HCT116 (cell line): ENCODE data around the gene ETV7. TPM values are rescaled to one million over a fixed set of nuclear protein-coding genes. Genes with fewer than 3 reads are reported as not detected.

Experiments used
- ATAC-seq: fragments of 200-7000 bp; cut with Tn5 transposase; 2 replicates; pipeline ENCODE4 v1.9.1; 2020; ENCODE audit warnings: mild to moderate bottlenecking, moderate library complexity
- BruUV-seq: library from RNA; stranded (reverse); fragments of 400-500 nt; replicated peaks from 2 replicates; lab custom pipeline; 2021; lab: Mats Ljungman, UMichigan
- CTCF ChIA-PET: fragments of 300-600 bp; sonication (Branson Sonifier 250); formaldehyde crosslinking; loops from one replicate; lab custom pipeline; 2021; ENCODE audit warnings: antibody characterized with exemption; lab: Charles Lee
- POLR2A ChIA-PET: fragments of 300-600, 350-600 bp; sonication (Branson Sonifier 250); formaldehyde crosslinking; loops from one replicate; lab custom pipeline; 2021; ENCODE audit warnings: antibody characterized with exemption; lab: Charles Lee
- RAD21 ChIA-PET, 2 experiments: fragments of 300-600 bp; sonication (Branson Sonifier 250); formaldehyde crosslinking; loops; one replicate each; lab custom pipeline; 2023; ENCODE audit warnings: low total read pairs in 2 of 2; ENCODE audit not compliant: uncharacterized antibody in 2 of 2, unreplicated experiment in 2 of 2, low non-redundant PET in 1 of 2; lab: Charles Lee
- DNase-seq: peaks from one replicate; pipeline ENCODE4 v3.0.0-alpha.2; 2010; ENCODE audit warnings: low read depth, low spot score
- H2AFZ ChIP-seq: fragments of 200-600 bp; shearing (Covaris generic), sonication (generic); 2 replicates; pipeline ENCODE4 v1.6.1; 2017; ENCODE audit warnings: low read depth, mixed run types, mixed read lengths, antibody characterized with exemption, low read length; ENCODE audit not compliant: poor library complexity, severe bottlenecking
- H3K27ac ChIP-seq: 2 replicates; pipeline ENCODE4 v1.5.1; 2012; ENCODE audit warnings: low read depth, low read length
- H3K27me3 ChIP-seq: fragments of 200-600 bp; sonication (generic); 2 replicates; pipeline ENCODE4 v1.6.1; 2016; ENCODE audit warnings: mixed run types, low read length, mixed read lengths; ENCODE audit not compliant: insufficient read depth
- H3K36me3 ChIP-seq, 2 experiments: fragments of 200-500 bp in 1 of 2; fragments of 200-600 bp in 1 of 2; sonication (Bioruptor generic) in 1 of 2; sonication (generic) in 1 of 2; 2 replicates each; pipeline versions ENCODE4 v1.5.1 to v1.6.1; 2014 to 2016; ENCODE audit warnings: low read length in 2 of 2, inconsistent platforms in 1 of 2, mixed read lengths in 1 of 2, mixed run types in 1 of 2; ENCODE audit not compliant: insufficient read depth in 2 of 2, control insufficient read depth in 1 of 2
- H3K4me1 ChIP-seq, 2 experiments: fragments of 200-600 bp in 1 of 2; sonication (generic) in 1 of 2; 2 replicates each; pipeline versions ENCODE4 v1.5.1 to v1.6.1; 2012 to 2017; ENCODE audit warnings: low read length in 2 of 2, inconsistent platforms in 1 of 2, mild to moderate bottlenecking in 1 of 2, mixed read lengths in 1 of 2, mixed run types in 1 of 2, moderate library complexity in 1 of 2; ENCODE audit not compliant: insufficient read depth in 2 of 2, control insufficient read depth in 1 of 2
- H3K4me2 ChIP-seq: fragments of 200-600 bp; sonication (generic); 2 replicates; pipeline ENCODE4 v1.6.1; 2017; ENCODE audit warnings: mixed run types, low read length, mixed read lengths
- H3K4me3 ChIP-seq, 2 experiments: fragments of 200-600 bp in 1 of 2; sonication (generic) in 1 of 2; replicated peaks in 1 of 2; 2 replicates each; pipeline ENCODE4 v1.5.1; 2011 to 2016; ENCODE audit warnings: low read length in 2 of 2, control low read depth in 1 of 2, low read depth in 1 of 2, mild to moderate bottlenecking in 1 of 2, mixed read lengths in 1 of 2, mixed run types in 1 of 2
- H3K79me2 ChIP-seq: fragments of 200-600 bp; sonication (generic); 2 replicates; pipeline ENCODE4 v1.6.1; 2017; ENCODE audit warnings: mild to moderate bottlenecking, mixed run types, low read length, moderate library complexity, mixed read lengths; ENCODE audit not compliant: insufficient read depth
- H3K9ac ChIP-seq: fragments of 200-600 bp; sonication (generic); 2 replicates; pipeline ENCODE4 v1.6.1; 2016; ENCODE audit warnings: low read length, mixed read lengths
- H3K9me2 ChIP-seq: fragments of 200-600 bp; sonication (generic), shearing (Covaris generic); 2 replicates; pipeline ENCODE4 v1.6.1; 2017; ENCODE audit warnings: mixed run types, mild to moderate bottlenecking, moderate library complexity; ENCODE audit not compliant: insufficient read depth
- H3K9me3 ChIP-seq, 2 experiments: fragments of 200-500 bp in 1 of 2; fragments of 200-600 bp in 1 of 2; sonication (Bioruptor generic) in 1 of 2; sonication (generic) in 1 of 2; 2 replicates each; pipeline ENCODE4 v1.6.1; 2014 to 2017; ENCODE audit warnings: low read length in 2 of 2, mixed read lengths in 2 of 2, inconsistent platforms in 1 of 2, low read depth in 1 of 2, mild to moderate bottlenecking in 1 of 2, mixed run types in 1 of 2, moderate library complexity in 1 of 2; ENCODE audit not compliant: control insufficient read depth in 1 of 2, insufficient read depth in 1 of 2
- H4K20me1 ChIP-seq: fragments of 200-600 bp; sonication (generic), shearing (Covaris generic); 2 replicates; pipeline ENCODE4 v1.6.1; 2017; ENCODE audit warnings: mixed run types, mild to moderate bottlenecking, moderate library complexity; ENCODE audit not compliant: insufficient read depth
- CBX3 ChIP-seq: IDR thresholded peaks from 2 replicates; pipeline ENCODE4 v1.6.1; 2012; ENCODE audit warnings: low read depth
- CTCF ChIP-seq, 3 experiments: fragments of 200-600 bp in 1 of 3; sonication (generic) in 1 of 3; IDR thresholded peaks in 2 of 3; conservative IDR thresholded peaks in 1 of 3; 2 replicates each; pipeline ENCODE4 v1.5.1; 2012 to 2017; ENCODE audit warnings: low read depth in 2 of 3, low read length in 2 of 3, antibody characterized with exemption in 1 of 3, borderline replicate concordance in 1 of 3, control low read depth in 1 of 3, mild to moderate bottlenecking in 1 of 3, mixed read lengths in 1 of 3, mixed run types in 1 of 3, moderate library complexity in 1 of 3; ENCODE audit not compliant: insufficient read depth in 1 of 3
- ELF1 ChIP-seq: IDR thresholded peaks from 2 replicates; pipeline ENCODE4 v1.6.1; 2012; ENCODE audit warnings: low read depth, borderline replicate concordance
- JUND ChIP-seq: IDR thresholded peaks from 2 replicates; pipeline ENCODE4 v1.6.1; 2012
- POLR2A ChIP-seq: IDR thresholded peaks from 2 replicates; pipeline ENCODE4 v1.7.0; 2011; ENCODE audit warnings: borderline replicate concordance; ENCODE audit not compliant: insufficient read depth, insufficient read length; ENCODE audit errors: extremely low read depth
- RAD21 ChIP-seq: IDR thresholded peaks from 2 replicates; pipeline ENCODE4 v1.6.1; 2012; ENCODE audit warnings: low read depth, mild to moderate bottlenecking
- SP1 ChIP-seq: IDR thresholded peaks from 2 replicates; pipeline ENCODE4 v1.6.1; 2012; ENCODE audit warnings: low read depth
- SRF ChIP-seq: IDR thresholded peaks from 2 replicates; pipeline ENCODE4 v1.6.1; 2012; ENCODE audit warnings: low read depth
- TCF7L2 ChIP-seq: IDR thresholded peaks from 2 replicates; pipeline ENCODE4 v1.7.0; 2011; ENCODE audit warnings: borderline replicate concordance, inconsistent platforms; ENCODE audit not compliant: insufficient read depth, insufficient read length; ENCODE audit errors: extremely low read depth
- ZNF274 ChIP-seq: fragments of 200-500 bp; sonication (Bioruptor generic); IDR thresholded peaks from 2 replicates; pipeline ENCODE4 v1.6.1; 2014; ENCODE audit warnings: mild to moderate bottlenecking, low read depth, low read length, inconsistent platforms
- intact Hi-C: fragments of 100-400 bp; cut with micrococcal nuclease; formaldehyde crosslinking; loops from 2 replicates; pipeline ENCODE4 v1.10.0; 2022
- total RNA-seq: library from RNA; stranded (reverse); gene quantifications from one replicate; pipeline ENCODE4 v1.2.1, GENCODE V29; 2021; ENCODE audit not compliant: unreplicated experiment
- TF ChIP-seq, protein P1 (sequence below): IDR thresholded peaks from 2 replicates; pipeline ENCODE4 v1.6.1; 2012
- TF ChIP-seq, protein P2 (sequence below): IDR thresholded peaks from 2 replicates; pipeline ENCODE4 v1.6.1; 2012; ENCODE audit warnings: low read depth

Gene ETV7
- total RNA-seq, 1 experiment from 2014 or later = 1.0 TPM

GRCh38 chr6:36330366-36330765 lies 57.1 kb downstream of the ETV7 start:
- Histone ChIP-seq H3K27me3 (0 out of 2 replicates have a peak, but pooled peaks cover 6% of the 10 kb centered on the region), H3K27ac (no peak overlapping the region), H3K4me3 (no peak overlapping the region), H4K20me1 (no peaks in the 10 kb centered on the region), H3K9me3 (no peaks in the 10 kb centered on the region), H2AFZ (no peak overlapping the region), H3K79me2 (no peaks in the 10 kb centered on the region), H3K9ac (no peak overlapping the region), H3K4me2 (no peak overlapping the region), H3K36me3 (no peaks in the 10 kb centered on the region), H3K9me2 (no peaks in the 10 kb centered on the region), H3K4me1 (no peaks in the 10 kb centered on the region)
- POLR2A ChIA-PET = no interaction called here
- no TSS peak for BruUV-seq
- CTCF ChIA-PET = interaction anchor here (4.3 kb wide), 1 partner anchor 11 kb away, joined by 20 read pairs; no protein-coding TSS in a partner anchor
- RAD21 ChIA-PET = no interaction called here
- intact Hi-C loops = no loop called here
- no peak for DNase-seq
- ATAC-seq = no peak
- TF ChIP-seq ZNF274 = no peak
- no peak for TF ChIP-seq RAD21
- no peak for TF ChIP-seq CTCF (IDR thresholded peaks at IDR 0.05 in 2 of 3, conservative IDR thresholded peaks at IDR 0.05 in 1 of 3; ENCODE audit: borderline replicate concordance in 1 of 3, insufficient read depth in 1 of 3, low read depth in 2 of 3, low read length in 2 of 3)
- no peak for TF ChIP-seq JUND

GRCh38 chr6:36329798-36330291 lies 57.6 kb downstream of the ETV7 start:
- ChIA-PET POLR2A (no interaction called here), CTCF (interaction anchor here (4.3 kb wide), 1 partner anchor 11 kb away, joined by 20 read pairs; no protein-coding TSS in a partner anchor), RAD21 (no interaction called here)
- no peaks in the 10 kb centered on the region for H3K9me3 ChIP-seq
- H3K27me3 ChIP-seq = 0 out of 2 replicates have a peak, but pooled peaks cover 2% of the 10 kb centered on the region
- DNase-seq = no peak
- H3K79me2 ChIP-seq = no peaks in the 10 kb centered on the region
- H3K27ac ChIP-seq = no peak overlapping the region
- H3K4me1 ChIP-seq = no peaks in the 10 kb centered on the region
- no peak overlapping the region for H3K4me3 ChIP-seq
- peak; percentile 40; the same call in 1 of the 2 replicates for ATAC-seq
- H2AFZ ChIP-seq = no peak overlapping the region
- H4K20me1 ChIP-seq = no peaks in the 10 kb centered on the region
- no TSS peak for BruUV-seq
- H3K9ac ChIP-seq = no peak overlapping the region
- intact Hi-C loops = no loop called here
- no peaks in the 10 kb centered on the region for H3K36me3 ChIP-seq
- H3K4me2 ChIP-seq = no peak overlapping the region
- H3K9me2 ChIP-seq = no peaks in the 10 kb centered on the region
- TF ChIP-seq SRF (no peak), CBX3 (no peak), ZNF274 (no peak), RAD21 (no peak), POLR2A (no peak), SP1 (no peak), ELF1 (no peak), JUND (no peak), TCF7L2 (no peak)
- TF ChIP-seq, protein P1, sequence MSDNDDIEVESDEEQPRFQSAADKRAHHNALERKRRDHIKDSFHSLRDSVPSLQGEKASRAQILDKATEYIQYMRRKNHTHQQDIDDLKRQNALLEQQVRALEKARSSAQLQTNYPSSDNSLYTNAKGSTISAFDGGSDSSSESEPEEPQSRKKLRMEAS = no peak
- TF ChIP-seq, protein P2, sequence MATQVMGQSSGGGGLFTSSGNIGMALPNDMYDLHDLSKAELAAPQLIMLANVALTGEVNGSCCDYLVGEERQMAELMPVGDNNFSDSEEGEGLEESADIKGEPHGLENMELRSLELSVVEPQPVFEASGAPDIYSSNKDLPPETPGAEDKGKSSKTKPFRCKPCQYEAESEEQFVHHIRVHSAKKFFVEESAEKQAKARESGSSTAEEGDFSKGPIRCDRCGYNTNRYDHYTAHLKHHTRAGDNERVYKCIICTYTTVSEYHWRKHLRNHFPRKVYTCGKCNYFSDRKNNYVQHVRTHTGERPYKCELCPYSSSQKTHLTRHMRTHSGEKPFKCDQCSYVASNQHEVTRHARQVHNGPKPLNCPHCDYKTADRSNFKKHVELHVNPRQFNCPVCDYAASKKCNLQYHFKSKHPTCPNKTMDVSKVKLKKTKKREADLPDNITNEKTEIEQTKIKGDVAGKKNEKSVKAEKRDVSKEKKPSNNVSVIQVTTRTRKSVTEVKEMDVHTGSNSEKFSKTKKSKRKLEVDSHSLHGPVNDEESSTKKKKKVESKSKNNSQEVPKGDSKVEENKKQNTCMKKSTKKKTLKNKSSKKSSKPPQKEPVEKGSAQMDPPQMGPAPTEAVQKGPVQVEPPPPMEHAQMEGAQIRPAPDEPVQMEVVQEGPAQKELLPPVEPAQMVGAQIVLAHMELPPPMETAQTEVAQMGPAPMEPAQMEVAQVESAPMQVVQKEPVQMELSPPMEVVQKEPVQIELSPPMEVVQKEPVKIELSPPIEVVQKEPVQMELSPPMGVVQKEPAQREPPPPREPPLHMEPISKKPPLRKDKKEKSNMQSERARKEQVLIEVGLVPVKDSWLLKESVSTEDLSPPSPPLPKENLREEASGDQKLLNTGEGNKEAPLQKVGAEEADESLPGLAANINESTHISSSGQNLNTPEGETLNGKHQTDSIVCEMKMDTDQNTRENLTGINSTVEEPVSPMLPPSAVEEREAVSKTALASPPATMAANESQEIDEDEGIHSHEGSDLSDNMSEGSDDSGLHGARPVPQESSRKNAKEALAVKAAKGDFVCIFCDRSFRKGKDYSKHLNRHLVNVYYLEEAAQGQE = no peak
